Erythroblast (primary cell): ENCODE results near the gene GOLGA8Q.
"Not testable (repeated sequence)": the region's sequence is repeated elsewhere in the genome, so short reads cannot be mapped to it uniquely, and the experiment has no call there.

ENCODE experiments used
- DNase-seq, 2 experiments: peaks; one replicate each; lab custom pipeline; 2025; lab: John Stamatoyannopoulos, UW

GOLGA8Q gene

DNA sequence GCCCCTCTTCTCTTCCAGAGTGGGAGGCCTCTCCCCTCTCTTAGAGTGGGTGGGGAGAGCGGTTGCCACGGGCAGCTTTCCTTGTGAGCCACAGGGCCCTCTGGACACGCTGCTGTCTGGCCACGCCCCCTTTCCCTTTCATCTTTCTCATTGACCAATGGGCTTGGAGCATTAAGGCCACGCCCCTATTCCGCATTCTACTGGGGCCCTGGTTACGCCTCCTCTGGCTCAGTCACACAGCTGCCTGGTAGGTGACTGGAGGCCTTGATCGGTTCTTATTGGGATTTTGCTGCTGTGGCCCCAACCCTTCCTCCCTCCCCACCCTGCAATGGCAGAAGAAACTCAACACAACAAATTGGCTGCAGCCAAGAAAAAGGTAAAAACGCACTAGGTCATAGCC, at the start of gene GOLGA8Q:
Gene GOLGA8Q (plus strand): TSS at position 301 of the 400 bp plus-strand sequence. CDS start 28 bp downstream, at position 329.
- DNase-seq = not testable (repeated sequence)

DNA sequence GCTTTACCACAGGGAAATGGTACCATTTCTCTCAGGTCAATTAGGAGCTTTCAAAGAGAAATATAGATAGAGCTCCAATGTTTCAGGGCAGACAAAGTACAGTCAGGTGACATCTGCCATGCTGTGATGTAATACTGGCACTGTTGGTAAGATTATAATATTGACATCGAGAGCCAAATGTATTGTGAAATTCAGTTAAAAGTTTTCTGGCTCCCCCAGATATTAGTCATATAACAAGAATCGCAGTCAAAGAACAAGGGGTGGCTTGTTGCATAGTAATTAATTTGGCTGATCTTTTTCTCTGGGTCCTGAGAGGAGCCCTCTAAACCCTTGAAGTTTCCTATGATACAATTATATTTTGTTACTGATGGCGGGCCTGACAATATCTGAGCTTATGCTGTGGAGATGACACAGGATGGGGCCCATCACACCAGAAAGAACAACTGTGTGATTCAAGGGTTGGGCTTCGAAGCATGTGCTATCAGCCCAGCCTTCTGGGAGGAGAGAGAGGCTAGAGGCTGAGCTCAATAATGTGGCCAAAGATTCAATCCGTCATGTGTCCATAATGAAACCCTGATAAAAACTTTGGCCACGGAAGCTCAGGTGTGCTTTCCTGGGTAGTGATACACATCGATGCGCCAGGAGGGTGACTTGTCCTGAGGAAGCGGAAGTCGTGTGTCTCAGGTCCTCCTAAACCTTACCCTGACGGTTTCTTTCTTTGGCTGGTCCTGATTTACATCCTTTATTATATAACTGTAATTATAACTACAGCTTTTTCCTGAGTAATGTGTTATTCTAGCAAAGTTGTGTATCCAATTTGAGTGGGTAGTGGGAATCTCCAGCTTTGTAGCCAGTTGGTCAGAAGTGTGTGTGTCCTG, 48.7 kb upstream of the GOLGA8Q start:
- DNase-seq = not testable (repeated sequence)

DNA sequence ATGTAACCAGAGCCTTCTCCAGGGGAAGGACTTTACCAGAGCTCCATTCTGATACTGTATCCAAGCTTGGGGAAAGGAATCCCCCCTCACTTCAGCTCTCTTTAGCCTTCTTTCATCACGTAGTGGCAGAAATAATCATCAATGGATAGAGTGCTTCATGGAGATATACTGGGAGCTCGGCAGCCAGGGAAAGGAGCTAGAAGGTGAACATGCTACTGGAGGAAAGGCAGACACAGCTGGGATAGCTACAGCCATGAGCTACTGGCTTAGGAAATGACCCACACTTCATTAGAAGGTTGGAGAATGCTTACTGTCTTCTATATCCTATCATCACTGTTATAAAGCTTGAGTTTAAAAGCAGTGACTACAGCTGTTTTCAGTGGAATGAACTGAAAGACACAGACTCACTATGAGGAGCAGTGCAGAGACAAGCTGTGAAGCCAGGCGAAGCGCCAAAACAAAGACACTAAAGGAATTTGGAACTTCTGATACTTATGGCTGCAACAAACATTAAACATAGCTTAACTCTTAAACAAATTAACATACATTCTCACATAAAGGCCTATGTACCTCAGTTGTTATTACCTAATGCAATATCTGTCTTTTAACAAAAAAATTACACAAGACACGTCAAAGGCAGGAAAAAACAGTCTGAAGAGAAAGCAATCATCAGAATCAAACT, 47.5 kb upstream of the GOLGA8Q start:
- DNase-seq = not testable (repeated sequence)

DNA sequence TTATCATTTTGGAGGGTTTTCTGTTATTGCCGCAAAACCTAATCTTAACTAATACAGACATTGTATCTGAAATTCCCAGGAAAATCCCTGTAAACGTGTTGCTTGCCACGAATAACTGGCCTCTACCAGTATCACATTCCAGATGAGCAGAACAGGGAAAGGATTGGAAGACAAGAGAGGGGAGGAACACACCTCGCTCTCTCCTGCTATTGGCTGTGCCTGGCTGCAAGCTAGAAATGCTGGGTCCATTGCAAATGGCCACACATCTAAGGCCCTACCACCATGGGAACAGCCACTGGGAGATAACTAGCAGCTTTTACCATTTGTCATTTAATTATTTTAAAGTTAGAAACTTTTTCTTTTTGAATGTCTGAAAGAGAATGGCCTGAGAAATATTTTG, 37.3 kb upstream of the GOLGA8Q start:
- DNase-seq = not testable (repeated sequence)

- DNase-seq = not testable (repeated sequence)
Measured at GRCh38 chr15:30523453-30524243, 28.2 kb upstream of the GOLGA8Q start.

DNA sequence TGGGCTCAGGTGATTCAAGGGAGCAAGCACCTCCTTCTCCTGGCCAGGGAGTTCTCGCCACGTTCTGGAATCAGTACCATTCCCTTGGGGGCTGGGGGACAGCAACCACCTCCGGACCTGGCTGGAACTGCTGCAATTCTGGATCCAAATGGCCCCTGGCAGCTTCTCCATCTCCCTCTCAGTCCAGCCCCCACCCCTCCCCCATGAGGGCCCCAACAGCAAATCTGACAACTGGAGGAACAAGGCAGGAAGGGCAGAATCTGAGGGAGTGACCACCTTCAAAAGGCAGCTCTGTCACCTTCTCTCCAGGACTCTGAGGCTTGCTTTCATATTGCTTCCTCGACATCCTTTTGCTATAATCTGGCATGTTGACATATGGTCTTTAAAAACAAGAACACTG, 25.9 kb upstream of the GOLGA8Q start:
- DNase-seq = not testable (repeated sequence)

DNA sequence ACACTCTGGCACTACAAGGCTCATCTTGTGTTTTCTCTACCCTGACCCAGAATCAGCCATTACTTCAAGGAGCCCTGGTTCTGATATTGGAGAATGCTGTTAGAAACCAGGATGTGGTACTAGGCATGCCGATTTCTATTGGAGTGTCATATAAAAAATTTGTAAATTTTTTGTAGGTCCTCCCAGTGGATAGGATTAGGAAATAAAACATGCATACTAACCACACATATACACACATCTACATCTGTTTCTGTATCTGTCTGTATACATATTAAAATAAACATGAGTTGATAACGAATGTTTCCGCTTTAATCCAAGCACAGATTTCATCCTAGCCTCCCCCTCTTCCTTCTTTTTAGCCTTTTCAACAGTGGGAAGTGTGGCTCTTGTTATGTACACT, 22.8 kb upstream of the GOLGA8Q start:
- not testable (repeated sequence) for DNase-seq

DNA sequence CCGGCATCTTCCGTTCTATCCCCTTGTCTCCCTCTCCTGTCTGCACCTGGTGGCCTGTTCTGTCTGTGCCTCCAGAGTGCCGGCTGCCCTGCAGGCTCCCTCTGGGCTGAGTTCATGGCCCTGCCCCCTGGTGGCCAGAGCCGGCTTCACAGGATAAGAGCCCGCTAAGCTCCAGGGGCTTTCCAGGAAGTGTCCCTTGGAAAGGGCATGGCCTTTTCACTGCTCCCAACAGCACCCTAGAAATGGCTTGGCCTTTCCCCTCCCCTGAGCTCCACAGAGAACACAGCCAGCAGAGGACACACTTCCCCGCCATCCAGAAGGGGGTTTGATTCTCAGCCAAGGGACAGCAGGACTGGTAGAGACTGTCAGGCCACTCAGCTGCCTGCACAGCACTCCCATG, 15.1 kb downstream of the GOLGA8Q start:
- DNase-seq = not testable (repeated sequence)

- DNase-seq = not testable (repeated sequence)
Measured at GRCh38 chr15:30573012-30573491, 21.2 kb downstream of the GOLGA8Q start.

GRCh38 chr15:30579394-30579970, 27.6 kb downstream of the GOLGA8Q start:
- not testable (repeated sequence) for DNase-seq

DNA sequence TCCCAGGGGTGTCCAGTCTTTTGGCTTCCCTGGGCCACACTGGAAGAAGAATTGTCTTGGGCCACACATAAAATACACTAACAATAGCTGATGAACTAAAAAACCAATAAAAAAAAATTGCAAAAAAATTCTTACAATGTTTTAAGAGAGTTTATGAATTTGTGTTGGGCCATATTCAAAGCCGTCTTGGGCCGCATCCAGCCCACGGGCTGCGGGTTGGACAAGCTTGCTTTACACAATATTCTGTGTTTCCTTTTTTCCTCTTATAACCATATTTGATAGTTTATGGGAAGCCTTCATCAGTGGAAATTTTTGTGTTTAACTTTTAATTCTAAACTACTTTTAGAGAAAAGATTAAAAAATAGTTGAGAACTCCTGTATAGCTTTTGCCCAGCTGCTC, 28.9 kb downstream of the GOLGA8Q start:
- DNase-seq = not testable (repeated sequence)

DNA sequence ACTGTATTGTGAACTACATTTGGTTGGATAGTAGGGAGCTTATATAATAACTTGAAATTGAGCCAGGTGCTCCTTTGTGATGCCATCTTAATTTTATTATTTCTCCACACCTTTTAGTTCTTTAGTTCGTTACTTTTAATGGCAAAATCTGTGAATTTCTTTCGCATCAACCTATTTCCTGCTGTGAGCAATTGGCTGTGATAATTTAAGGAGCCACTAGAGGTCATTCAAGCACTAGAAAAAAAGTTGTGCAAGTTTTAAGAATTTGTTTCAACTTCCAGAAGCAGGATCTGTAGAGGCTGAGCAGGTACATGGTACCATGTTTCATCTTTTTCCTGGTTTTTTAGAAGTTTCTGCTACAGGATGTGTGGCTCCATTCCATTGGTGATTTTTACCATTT, 47.1 kb downstream of the GOLGA8Q start:
- DNase-seq = not testable (repeated sequence)

- DNase-seq = not testable (repeated sequence)
Measured at GRCh38 chr15:30603796-30604195, 51.9 kb downstream of the GOLGA8Q start, which contains the start of gene GOLGA8H. GOLGA8H (plus strand) TSS chr15:30604028; CDS start chr15:30604126, 98 bp downstream.
